ENCODE measurements around the gene ERGIC1.

- TF ChIP-seq, protein P1, sequence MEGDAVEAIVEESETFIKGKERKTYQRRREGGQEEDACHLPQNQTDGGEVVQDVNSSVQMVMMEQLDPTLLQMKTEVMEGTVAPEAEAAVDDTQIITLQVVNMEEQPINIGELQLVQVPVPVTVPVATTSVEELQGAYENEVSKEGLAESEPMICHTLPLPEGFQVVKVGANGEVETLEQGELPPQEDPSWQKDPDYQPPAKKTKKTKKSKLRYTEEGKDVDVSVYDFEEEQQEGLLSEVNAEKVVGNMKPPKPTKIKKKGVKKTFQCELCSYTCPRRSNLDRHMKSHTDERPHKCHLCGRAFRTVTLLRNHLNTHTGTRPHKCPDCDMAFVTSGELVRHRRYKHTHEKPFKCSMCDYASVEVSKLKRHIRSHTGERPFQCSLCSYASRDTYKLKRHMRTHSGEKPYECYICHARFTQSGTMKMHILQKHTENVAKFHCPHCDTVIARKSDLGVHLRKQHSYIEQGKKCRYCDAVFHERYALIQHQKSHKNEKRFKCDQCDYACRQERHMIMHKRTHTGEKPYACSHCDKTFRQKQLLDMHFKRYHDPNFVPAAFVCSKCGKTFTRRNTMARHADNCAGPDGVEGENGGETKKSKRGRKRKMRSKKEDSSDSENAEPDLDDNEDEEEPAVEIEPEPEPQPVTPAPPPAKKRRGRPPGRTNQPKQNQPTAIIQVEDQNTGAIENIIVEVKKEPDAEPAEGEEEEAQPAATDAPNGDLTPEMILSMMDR (IDR thresholded peaks at IDR 0.05): no peak
- TF ChIP-seq POLR2A (IDR thresholded peaks at IDR 0.05): no peak
- no peak for TF ChIP-seq EP300 (IDR thresholded peaks at IDR 0.05)
Observed at GRCh38 chr5:172870715-172871461, 36.8 kb downstream of the ERGIC1 start.

All from tibial nerve (tissue), 4 donors.